Measurements from ENCODE around the gene NOTCH3.

The NOTCH3 gene

DNA sequence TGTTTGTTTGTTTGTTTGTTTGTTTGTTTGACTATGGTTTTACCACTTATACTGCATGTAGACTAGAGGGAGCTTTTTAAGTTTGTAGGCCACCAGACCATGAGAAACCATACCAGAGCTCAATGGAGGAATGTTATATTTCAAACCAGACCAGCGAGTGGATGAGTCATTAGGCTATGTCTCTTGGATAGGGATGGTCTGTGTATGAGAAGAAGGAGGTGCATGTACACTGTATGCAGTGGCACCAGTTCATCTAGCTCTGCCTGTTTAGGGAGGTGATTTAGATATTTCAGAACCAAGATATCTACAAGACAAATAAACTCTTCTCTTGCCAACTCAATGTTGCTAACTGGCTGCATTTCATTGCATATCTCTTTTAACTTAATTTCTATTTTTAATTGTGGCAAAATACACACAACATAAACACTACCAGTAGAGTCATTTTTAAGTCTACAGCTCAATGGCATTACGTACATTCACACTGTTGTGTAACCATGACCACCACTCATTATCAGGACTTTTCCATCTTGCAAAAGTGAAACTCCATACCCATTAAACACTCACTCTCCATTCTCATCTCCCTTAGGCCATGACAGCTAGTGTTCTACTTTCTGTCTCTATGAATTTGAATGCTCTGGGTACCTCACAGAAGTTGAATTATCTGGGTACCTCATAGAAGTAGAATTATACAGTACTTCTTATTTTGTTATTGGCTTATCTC lies 64.4 kb downstream of the NOTCH3 start:
- Histone ChIP-seq H3K4me1 (ENCODE audit: control insufficient read depth, insufficient read depth, low read length) (no peaks in the 10 kb centered on the region), H3K4me3 (ENCODE audit: low read length in 2 of 2) (no peak overlapping the region), H3K9me3 (ENCODE audit: control insufficient read depth in 2 of 2, low read length in 2 of 2) (peaks cover 0 to 3% of the 10 kb centered on the region in 2 donors), H3K27ac (ENCODE audit: low read length) (no peak overlapping the region), H3K36me3 (ENCODE audit: control insufficient read depth in 2 of 2, insufficient read depth in 2 of 2, low read length in 2 of 2) (no peaks in the 10 kb centered on the region), H3K9ac (ENCODE audit: low read length in 2 of 2) (no peak overlapping the region), H3K27me3 (ENCODE audit: control insufficient read depth in 1 of 2, insufficient read depth in 2 of 2, low read length in 2 of 2) (no peaks in the 10 kb centered on the region)

DNA sequence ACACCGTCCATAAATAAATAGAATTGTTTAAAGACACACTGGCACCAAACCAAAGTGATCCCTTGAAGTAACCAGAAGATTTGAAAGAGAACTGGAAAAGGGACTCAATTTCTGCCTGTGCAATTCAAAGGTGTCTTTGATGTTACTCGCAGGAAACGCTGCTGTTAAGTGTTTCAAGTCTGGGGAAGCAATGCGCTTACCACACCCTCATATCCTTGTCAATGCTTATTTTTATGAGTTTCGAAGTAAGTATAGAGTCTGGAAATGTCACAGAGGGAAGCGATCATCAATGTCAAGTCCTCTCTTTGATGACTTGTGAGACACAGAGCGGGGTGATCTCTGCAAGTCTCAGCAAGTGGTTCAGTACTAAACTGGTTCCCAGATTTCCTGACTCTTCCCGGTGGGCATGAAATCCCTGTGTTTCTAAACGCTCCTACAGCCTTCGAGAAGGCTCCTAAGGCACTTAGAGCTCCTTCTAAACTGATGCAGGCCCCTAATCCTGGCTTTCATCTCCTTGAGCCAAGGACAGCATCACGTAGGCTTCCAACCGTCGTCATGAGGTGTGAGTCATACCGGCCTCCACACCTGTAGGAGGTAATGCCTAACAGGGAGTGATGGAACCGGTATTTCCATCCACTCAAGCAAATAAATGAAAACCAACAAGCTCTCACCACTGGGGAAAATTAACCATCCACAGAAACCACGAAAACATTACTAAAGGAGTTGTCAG lies 70.8 kb downstream of the NOTCH3 start:
- Histone ChIP-seq H3K9ac (ENCODE audit: low read length in 2 of 2) (no peak overlapping the region), H3K4me1 (ENCODE audit: control insufficient read depth, insufficient read depth, low read length) (peaks cover 5% of the 10 kb centered on the region), H3K36me3 (ENCODE audit: control insufficient read depth in 2 of 2, insufficient read depth in 2 of 2, low read length in 2 of 2) (no peaks in the 10 kb centered on the region), H3K4me3 (ENCODE audit: low read length in 2 of 2) (no peak overlapping the region), H3K27ac (ENCODE audit: low read length) (no peak overlapping the region), H3K9me3 (ENCODE audit: control insufficient read depth in 2 of 2, low read length in 2 of 2) (no peaks in the 10 kb centered on the region), H3K27me3 (ENCODE audit: control insufficient read depth in 1 of 2, insufficient read depth in 2 of 2, low read length in 2 of 2) (no peaks in the 10 kb centered on the region)

- Histone ChIP-seq H3K9me3 (ENCODE audit: control insufficient read depth in 2 of 2, low read length in 2 of 2) (no peaks in the 10 kb centered on the region), H3K27ac (ENCODE audit: low read length) (no peak overlapping the region), H3K4me1 (ENCODE audit: control insufficient read depth, insufficient read depth, low read length) (peaks cover 22% of the 10 kb centered on the region), H3K27me3 (ENCODE audit: control insufficient read depth in 1 of 2, insufficient read depth in 2 of 2, low read length in 2 of 2) (no peaks in the 10 kb centered on the region), H3K9ac (ENCODE audit: low read length in 2 of 2) (no peak overlapping the region), H3K4me3 (ENCODE audit: low read length in 2 of 2) (no peak overlapping the region), H3K36me3 (ENCODE audit: control insufficient read depth in 2 of 2, insufficient read depth in 2 of 2, low read length in 2 of 2) (no peaks in the 10 kb centered on the region)
These were observed 72.5 kb downstream of the NOTCH3 start for GRCh38 chr19:15128162-15128770.

DNA sequence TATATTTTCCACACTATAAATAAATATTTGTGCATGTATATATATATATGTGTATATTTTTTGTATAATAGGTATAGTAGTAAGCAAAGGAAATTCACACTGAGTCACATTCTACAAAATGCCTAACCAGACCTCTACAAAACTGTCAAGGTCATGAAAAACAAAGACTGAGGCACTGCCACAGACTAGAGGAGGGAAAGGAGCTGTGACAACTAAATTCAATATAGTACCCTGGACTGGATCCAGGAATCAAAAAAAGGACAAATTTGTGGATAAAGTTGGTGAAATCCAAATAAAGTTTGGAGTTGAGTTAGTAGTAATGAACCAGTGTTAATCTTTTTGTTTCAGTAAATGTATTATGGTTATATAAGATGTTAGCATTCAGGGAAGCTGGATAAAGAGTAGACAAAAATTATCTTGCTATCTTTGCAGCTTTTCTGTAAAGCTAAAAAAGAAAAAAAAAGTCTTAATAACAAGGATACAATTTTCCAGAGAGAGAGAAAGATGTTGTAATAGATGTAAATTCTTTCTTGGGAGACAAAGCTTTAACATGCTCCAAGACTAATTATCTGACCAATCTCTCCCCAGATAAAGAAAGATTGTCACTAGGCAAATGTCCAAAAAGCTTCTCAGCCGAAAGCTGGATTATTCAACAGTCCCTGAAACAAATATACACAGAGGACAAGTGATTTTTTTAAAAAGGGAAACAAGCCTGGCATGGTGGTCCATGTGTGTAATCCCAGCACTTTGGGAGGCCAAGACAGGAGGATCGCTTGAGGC lies 74.5 kb downstream of the NOTCH3 start:
- peaks cover 9 to 10% of the 10 kb centered on the region in 2 donors for H3K36me3 ChIP-seq (ENCODE audit: control insufficient read depth in 2 of 2, insufficient read depth in 2 of 2, low read length in 2 of 2)
- peak overlapping the region; percentile 35 to 95 for H3K4me3 ChIP-seq (ENCODE audit: low read length in 2 of 2)
- H3K4me1 ChIP-seq (ENCODE audit: control insufficient read depth, insufficient read depth, low read length), result peaks cover 31% of the 10 kb centered on the region
- no peaks in the 10 kb centered on the region for H3K27me3 ChIP-seq (ENCODE audit: control insufficient read depth in 1 of 2, insufficient read depth in 2 of 2, low read length in 2 of 2)
- no peak overlapping the region for H3K27ac ChIP-seq (ENCODE audit: low read length)
- H3K9ac ChIP-seq (ENCODE audit: low read length in 2 of 2), result peak overlapping the region; percentile 22 to 64
- no peaks in the 10 kb centered on the region for H3K9me3 ChIP-seq (ENCODE audit: control insufficient read depth in 2 of 2, low read length in 2 of 2)

DNA sequence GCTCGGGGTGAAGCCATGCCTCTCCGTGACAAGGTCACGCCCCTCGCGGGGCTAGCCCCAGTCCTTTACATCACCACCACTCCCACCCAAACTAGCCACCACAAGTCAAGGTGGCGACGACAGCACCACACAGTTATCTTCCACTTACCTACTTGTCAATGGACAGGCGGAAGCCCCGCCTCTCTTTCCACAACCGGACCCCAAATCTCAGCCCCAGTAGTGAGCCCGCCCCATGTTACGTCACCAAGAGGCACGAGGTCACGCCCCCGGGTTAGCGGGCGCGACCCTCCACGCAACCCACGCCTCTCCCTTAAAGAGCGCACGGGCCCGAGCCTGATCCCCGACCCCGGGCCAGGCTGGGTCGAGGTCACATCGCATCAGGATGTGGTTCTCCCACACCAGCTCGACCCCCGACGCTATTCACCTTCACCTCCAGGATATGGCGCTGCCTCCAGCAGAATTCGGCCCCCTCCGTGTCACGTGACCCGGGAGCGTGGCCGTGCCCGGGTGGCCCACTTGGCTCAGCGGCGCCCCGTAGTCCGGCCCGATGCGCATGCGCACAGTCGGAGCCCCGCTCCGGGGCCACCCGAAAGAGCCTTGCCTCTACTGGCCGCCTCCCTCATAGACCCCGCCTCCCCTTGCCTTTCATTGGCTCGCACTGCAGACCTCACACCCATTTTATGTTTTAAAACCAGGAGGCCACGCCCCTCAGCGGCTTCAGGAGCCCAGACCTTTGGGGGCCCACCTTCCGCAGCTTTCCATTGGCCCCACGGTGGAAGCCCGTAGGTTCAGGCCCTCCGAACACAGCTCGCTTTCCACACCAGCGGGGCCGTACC lies 75.3 kb downstream of the NOTCH3 start:
- Histone ChIP-seq H3K4me1 (ENCODE audit: control insufficient read depth, insufficient read depth, low read length) (peaks cover 31% of the 10 kb centered on the region), H3K9ac (ENCODE audit: low read length in 2 of 2) (peak overlapping the region; percentile 85 to 94), H3K36me3 (ENCODE audit: control insufficient read depth in 2 of 2, insufficient read depth in 2 of 2, low read length in 2 of 2) (peaks cover 17 to 19% of the 10 kb centered on the region in 2 donors), H3K27ac (ENCODE audit: low read length) (peak overlapping the region; percentile 98), H3K9me3 (ENCODE audit: control insufficient read depth in 2 of 2, low read length in 2 of 2) (no peaks in the 10 kb centered on the region), H3K27me3 (ENCODE audit: control insufficient read depth in 1 of 2, insufficient read depth in 2 of 2, low read length in 2 of 2) (no peaks in the 10 kb centered on the region), H3K4me3 (ENCODE audit: low read length in 2 of 2) (peak overlapping the region; percentile 80 to 95)

DNA sequence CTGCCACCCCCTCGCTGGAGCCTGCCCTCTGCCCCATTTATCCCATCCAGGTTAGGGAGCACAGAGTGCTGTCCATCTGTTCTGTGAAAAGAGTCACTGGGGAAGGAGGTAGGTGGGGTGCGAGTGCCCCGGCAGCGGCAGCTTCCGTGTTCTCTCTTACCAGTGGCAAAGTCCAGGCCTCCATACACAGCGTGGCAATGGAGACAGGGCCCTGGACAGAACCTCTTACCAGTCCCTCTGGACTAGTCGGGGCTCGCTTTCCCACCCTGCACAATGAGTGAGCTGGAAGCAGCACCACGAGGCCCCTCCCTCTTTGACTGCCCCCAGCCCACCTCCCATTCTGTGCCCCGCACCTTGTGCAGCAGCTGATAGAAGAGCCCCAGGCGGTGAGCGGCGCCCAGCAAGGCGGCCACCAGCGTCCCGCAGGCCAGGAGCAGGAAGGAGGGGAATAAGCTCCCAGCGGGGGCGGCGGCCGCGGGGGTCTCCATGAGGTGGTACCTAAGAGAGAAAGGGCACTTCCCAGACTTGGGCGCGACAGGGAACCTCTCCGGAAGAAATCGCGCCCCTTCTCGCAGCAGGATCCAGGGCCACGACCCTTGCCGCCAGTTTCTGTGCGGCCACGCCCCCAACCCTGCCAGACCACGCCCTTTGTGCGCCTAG lies 76.1 kb downstream of the NOTCH3 start:
- peaks cover 31% of the 10 kb centered on the region for H3K4me1 ChIP-seq (ENCODE audit: control insufficient read depth, insufficient read depth, low read length)
- H3K9me3 ChIP-seq (ENCODE audit: control insufficient read depth in 2 of 2, low read length in 2 of 2), result no peaks in the 10 kb centered on the region
- peak overlapping the region; percentile 80 to 95 for H3K4me3 ChIP-seq (ENCODE audit: low read length in 2 of 2)
- H3K27ac ChIP-seq (ENCODE audit: low read length), result peak overlapping the region; percentile 98
- H3K9ac ChIP-seq (ENCODE audit: low read length in 2 of 2), result peak overlapping the region; percentile 85 to 94
- no peaks in the 10 kb centered on the region for H3K27me3 ChIP-seq (ENCODE audit: control insufficient read depth in 1 of 2, insufficient read depth in 2 of 2, low read length in 2 of 2)
- peaks cover 25 to 27% of the 10 kb centered on the region in 2 donors for H3K36me3 ChIP-seq (ENCODE audit: control insufficient read depth in 2 of 2, insufficient read depth in 2 of 2, low read length in 2 of 2)

DNA sequence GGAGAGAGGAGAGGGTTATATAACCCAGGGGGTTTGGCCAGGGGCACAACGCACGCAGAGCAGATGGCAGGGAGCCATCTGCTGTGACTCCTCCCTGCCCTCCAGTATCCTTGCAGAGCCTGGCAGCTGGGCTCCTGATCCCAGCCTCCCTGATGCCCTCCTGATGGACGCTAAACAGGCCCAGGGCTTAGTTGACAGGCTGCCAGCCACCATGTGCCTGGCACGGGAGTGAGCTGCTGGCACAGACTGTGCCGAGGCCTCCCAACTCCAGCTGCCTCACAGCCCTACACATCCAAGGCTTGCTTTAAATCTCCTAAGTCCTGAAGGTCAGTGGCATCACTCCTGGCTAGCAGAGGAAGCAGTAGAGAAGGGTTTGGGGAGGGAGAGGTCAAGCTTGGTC lies 76.9 kb downstream of the NOTCH3 start:
- peak overlapping the region; percentile 80 to 95 for H3K4me3 ChIP-seq (ENCODE audit: low read length in 2 of 2)

DNA sequence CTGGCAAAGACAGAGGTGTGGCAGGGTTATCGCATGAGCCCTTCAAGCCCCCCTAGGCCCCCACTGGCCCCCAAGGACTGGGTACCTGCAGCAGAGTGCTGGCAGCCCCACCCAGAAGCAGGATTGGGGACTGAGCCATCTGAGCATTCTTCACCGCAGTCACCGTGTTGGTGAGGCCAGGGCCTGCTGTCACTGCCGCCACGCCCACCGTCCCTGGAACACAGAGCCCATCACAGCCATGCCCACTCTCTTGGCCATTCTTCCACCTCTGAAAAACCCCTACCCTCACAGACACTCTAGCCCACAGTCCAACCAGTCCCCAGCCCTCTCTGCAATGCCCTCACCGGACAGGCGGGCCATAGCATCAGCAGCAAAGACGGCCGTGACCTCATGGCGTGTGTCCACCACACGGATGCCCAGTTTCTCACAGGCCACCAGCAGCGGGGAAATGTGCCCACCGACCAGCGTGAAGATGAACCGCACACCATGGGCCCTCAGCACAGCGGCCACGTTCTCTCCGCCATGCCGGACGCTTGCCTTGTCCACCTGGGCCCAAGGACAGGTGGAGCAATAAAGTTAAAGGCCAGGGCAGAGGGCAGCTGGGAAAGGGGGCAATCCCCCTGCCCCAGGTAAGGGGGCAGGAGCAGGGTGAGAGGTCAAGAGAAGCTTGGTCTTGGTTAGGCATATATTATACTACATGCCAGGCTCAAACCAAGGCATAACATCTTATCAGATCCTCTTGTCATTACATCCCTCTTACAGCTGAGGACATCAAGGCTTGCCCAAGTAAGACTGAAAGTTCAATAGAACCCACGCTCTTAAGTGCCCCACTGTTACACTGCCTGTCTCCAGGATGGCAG lies 77.5 kb downstream of the NOTCH3 start:
- Histone ChIP-seq H3K27me3 (ENCODE audit: control insufficient read depth in 1 of 2, insufficient read depth in 2 of 2, low read length in 2 of 2) (no peaks in the 10 kb centered on the region), H3K9me3 (ENCODE audit: control insufficient read depth in 2 of 2, low read length in 2 of 2) (no peaks in the 10 kb centered on the region), H3K4me1 (ENCODE audit: control insufficient read depth, insufficient read depth, low read length) (peaks cover 31% of the 10 kb centered on the region), H3K36me3 (ENCODE audit: control insufficient read depth in 2 of 2, insufficient read depth in 2 of 2, low read length in 2 of 2) (peaks cover 37 to 39% of the 10 kb centered on the region in 2 donors), H3K27ac (ENCODE audit: low read length) (peak overlapping the region; percentile 98), H3K4me3 (ENCODE audit: low read length in 2 of 2) (peak overlapping the region; percentile 32 to 95), H3K9ac (ENCODE audit: low read length in 2 of 2) (peak overlapping the region; percentile 25 to 51)

More for the DNA sequence above, 76.9 kb downstream of the NOTCH3 start:
- Histone ChIP-seq H3K9ac (ENCODE audit: low read length in 2 of 2) (peak overlapping the region; percentile 85 to 94), H3K4me1 (ENCODE audit: control insufficient read depth, insufficient read depth, low read length) (peaks cover 31% of the 10 kb centered on the region), H3K9me3 (ENCODE audit: control insufficient read depth in 2 of 2, low read length in 2 of 2) (no peaks in the 10 kb centered on the region), H3K27me3 (ENCODE audit: control insufficient read depth in 1 of 2, insufficient read depth in 2 of 2, low read length in 2 of 2) (no peaks in the 10 kb centered on the region), H3K36me3 (ENCODE audit: control insufficient read depth in 2 of 2, insufficient read depth in 2 of 2, low read length in 2 of 2) (peaks cover 30 to 32% of the 10 kb centered on the region in 2 donors), H3K27ac (ENCODE audit: low read length) (peak overlapping the region; percentile 98)
